ACHN (cell line): Measurements from ENCODE around the gene TNFAIP1.
A peak's percentile ranks its signal among the peaks of the same experiment; 100 is the strongest.

Experiments used
- DNase-seq: peaks from one replicate; pipeline ENCODE4 v3.0.0-alpha.2; 2015
- in situ Hi-C: cut with HindIII; loops from 2 replicates; pipeline ENCODE4 v1.10.0; 2017; ENCODE audit warnings: low sequenced_read_pairs, low pct_ligation_motif_present, low pct_unique_long_range_greater_than_20kb

Gene TNFAIP1

DNA sequence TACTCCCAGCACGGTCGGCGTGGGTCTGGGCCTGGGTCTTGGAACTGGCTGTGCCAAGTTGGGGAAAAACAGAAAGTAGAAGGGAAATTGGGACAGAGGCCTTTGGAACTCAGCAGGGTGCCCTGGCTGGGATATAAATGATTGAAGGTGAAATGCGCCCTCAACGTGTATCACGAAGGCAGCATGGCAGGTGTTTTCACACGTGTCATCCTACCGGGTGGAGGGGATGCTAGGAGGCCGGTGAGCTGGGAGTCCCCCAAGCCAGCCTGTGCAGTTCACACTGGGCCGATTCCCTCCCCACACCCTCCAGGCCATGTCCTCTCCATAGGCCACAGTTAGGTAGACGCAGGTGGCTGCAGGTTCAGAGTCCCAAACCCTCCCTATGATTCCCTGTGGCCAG is 6.0 kb downstream of the TNFAIP1 start:
- DNase-seq = no peak
- in situ Hi-C loops = no loop called here

DNA sequence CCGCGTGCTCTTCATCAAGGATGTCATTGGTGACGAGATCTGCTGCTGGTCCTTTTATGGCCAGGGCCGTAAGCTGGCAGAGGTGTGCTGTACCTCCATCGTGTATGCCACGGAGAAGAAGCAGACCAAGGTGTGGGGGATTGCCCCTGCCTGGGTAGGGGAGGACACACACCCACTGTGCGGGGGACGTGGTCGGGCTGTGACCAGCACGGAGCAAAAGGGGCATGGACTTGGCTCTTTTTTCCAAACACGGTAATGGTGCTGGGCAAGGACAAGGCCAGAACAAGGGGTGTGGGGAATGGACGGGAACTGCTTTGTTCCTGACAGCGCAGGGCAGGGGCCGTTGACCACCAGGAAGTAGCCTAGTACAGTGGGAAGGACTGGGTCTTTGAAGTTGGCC is 6.8 kb downstream of the TNFAIP1 start:
- DNase-seq = no peak
- in situ Hi-C loops = no loop called here

DNA sequence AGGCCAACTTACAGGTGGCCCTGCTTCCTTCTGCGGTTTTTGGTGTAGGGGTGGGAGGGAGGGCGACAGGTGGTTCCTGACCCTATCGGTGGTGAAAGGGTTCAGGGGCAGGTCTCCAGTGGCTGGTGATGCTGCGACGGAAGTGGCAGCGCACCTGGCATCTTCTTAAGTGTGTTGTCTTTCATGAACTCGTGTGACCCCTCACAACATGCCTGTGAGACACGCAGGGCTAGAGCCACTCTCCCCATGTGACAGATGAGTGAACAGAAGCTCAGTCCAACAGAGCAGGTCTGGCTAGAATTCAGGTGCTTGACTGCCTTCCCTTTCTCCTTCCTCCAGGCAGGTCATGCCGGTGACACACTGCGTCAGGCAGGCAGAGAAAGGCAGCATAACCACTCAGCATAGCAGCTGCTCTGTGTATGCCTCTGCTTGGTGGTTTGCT is 8.0 kb downstream of the TNFAIP1 start:
- in situ Hi-C loops = no loop called here
- no peak for DNase-seq

DNA sequence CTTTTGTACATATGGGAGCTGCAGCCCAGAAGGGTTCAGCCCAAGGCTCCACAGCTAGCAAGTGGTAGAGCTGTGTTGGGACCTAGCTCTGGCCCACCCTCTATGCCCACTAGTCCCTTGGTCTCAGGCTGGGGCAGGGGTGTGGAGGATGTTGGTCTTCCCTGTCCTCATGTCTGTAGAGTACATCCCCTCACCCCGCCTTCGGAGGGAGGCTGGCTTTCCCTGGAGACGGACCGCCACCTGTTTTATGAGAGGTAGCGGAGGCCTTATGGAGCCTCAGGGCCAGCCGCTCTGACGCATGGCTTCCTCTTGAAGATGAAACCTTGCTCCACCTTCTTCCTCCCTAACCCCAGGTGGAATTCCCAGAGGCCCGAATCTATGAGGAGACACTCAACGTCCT is 8.4 kb downstream of the TNFAIP1 start:
- in situ Hi-C loops = no loop called here
- DNase-seq = no peak

DNA sequence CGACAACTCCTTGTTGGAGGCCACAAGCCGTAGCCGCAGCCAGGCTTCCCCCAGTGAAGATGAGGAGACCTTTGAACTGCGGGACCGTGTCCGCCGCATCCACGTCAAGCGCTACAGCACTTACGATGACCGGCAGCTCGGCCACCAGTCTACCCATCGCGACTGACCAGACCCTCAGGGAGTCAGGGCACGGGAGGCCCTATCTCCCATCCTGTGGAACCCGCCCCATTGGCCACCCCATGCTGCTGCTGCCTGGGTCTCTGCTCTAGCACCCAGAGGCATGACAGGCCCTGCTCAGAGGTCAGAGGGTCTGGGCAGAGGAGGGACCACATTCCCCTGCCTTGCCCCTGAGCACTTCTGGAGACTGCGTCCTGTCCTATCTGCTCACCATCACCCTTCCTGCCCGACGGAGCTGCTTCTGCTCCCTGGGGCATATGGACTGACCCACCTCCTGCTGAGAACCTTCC is 8.9 kb downstream of the TNFAIP1 start:
- no peak for DNase-seq
- in situ Hi-C loops = no loop called here

DNA sequence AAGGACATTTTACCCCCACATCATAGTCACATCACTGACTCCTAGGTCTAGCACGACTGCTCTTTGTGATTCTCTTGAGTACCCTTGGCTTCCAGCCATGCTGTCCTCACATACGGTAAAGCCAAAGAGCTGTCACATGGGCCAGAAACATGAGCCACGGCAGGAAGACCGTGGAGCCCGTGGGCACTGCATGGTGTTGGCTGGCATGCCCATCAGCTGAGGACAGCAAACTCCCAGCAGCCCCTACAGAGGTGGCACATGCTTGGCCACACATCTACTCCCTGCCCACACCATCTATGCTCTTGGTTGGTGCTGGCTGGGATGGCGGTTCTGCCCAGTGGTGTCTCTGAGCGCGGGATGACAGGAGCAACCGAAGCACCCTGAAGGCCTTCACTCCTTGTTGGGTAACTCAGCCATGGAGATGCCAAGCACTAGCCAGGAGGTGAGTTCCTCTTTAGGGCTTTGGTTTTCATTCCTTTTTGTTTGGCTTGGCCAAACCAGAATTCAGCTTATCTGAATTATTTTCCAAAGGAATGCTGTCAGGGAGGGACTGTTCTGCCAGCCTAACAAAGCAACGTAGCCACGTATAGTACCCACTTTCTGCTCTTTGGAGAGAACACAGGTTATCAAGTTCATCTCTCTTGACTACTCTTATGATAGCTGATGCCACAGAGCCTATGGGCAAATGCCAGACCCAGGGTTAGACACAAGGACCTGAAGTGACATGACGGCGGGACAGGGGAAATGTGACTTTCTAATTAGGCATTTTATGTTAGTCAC is 10.0 kb downstream of the TNFAIP1 start:
- in situ Hi-C loops = no loop called here
- peak; percentile 13 for DNase-seq

DNA sequence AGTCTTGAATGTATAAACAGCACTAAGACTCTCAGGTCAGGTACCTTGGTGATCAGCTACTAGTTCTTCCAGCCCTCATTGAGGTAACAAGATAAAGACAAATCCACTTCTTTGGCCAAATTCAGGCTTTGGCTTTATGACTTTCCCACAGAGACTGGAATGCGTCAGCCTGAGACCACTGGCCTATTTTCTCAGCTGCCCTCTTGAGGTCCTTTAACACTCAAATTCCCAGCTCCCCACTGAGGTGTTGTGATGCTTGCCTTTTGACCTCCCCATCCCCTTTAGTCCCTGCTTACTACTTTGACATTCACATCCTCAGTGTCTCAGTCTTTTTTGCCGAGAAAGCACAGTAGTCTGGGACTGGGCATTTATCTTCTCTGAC is 10.6 kb downstream of the TNFAIP1 start:
- in situ Hi-C loops = no loop called here
- no peak for DNase-seq

DNA sequence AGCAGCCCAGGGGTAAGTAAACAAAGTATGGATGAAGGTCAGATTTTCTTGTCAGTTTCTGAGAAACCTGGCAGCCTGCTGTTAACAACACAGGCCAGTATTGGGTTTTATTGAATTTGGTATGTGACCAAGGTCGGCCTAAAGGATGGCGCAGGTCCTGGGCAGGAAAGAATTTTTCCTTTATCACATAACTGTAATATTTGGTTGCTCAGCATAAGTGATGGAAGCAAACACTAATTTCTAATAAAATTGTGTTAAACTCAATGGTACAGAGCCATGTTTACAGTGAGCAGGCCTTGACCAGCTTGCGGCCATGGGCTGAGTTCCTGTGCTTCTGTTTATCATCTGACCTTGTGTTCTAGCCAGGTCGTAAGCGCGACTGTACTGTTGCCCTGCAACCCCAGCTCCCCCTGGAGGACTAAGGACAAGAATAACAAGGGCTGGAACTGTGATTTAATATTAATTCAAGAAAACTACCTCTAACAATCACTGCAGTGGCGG is 11.2 kb downstream of the TNFAIP1 start:
- in situ Hi-C loops = no loop called here
- DNase-seq = no peak

DNA sequence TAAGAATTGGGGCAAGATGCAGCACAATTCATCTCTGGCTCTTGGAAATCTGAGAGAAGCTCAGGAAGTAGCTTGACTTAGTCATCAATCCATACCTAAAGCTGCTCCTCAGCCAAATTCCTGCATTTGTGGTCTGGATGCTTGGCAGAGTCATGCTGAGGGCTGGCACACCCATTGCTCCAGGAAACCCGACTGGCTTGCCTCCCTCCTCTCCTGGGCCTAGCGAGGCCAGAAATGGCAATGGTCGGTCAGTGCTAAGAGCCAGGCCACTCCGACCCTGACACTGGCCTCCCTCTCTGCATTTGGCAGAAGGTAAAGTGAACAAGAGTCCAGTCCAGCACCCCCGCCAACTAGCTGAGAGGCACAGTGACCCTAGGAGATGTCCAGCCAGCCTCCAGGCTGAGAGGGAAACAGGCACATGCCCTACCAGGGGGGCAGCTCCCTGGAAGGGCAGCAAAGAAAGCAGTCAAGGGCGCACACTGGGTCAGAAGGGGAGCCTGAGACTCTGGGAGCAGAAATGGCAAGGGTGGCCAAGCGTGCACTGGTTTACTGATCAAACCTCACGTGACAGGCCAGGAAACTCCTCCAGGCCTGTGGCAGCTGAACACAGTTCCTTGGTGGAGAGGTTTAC is 11.8 kb downstream of the TNFAIP1 start:
- in situ Hi-C loops = no loop called here
- DNase-seq = peak; percentile 98

DNA sequence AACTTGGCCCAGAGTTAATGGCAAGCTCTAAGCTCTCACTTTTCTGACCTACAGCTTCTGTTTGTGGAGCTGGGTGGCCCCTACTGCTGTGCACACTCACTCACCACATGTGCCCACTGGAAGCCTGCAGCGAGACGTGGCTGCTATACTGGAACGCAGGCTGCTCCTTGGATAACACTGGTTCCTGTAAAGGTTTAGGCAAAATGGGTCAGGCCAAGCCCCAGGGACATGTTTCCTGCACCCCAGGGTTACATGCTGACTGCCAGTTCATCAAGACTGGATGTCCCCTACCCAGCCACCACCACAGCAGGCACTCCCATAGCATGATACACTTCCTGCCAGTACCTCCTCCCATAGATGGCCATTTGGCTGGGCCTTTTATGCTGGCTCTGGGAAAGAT is 13.4 kb downstream of the TNFAIP1 start:
- DNase-seq = no peak
- in situ Hi-C loops = no loop called here

DNA sequence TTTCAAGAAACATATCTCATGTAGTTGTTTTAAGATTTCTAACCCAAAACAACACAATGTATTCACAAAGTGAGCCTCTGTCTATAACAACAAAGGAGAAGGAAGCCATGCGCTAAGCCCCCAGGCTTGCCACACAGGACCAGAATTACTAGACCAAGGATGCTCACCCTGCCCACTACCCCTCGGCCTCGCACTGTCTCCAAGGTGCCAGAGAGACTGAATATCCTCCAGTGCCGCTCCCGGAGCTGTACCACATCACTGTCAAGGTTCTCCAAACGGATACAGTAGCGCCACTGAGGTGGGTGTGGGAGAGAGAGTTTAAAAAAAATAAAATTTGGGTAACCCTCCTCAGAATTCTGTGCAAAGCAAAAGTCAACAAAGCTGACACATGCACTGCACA is 14.7 kb downstream of the TNFAIP1 start:
- in situ Hi-C loops = no loop called here
- no peak for DNase-seq

DNA sequence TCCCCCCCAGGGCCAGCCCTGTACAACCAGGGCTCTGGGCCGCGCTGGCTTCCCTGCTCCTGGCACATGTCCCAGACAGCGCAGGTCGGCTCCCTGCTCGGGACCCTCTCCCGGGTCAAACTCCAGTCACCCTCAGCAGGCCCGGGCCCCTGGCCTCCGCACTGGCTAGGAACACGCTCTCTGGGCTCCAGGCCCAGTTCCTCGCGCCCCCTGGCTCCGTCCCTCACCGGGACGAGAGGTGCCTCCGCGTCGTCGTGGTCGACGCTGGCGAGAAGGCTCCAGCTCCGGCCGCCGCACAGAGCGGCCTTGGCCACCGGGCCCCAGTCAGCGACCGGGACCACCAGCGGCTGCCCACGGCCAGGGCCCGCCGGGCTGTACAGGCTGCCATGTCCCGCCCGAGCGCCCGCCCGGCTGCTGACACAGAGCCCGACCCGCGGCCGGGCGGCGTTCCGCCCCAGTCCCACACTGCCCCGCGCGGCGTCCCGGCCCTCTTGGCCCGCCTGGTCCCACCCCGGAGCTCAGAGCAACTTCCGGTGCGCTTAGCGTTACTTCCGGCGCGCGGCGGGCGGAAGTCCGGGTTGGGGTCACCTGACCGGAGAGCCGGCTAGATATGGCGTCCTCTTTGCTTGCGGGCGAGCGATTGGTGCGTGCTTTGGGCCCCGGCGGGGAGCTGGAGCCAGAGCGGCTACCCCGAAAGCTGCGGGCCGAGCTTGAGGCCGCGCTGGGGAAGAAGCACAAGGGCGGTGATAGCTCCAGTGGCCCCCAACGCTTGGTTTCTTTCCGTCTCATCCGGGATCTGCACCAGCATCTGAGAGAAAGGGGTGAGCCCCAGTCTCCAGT is 21.7 kb downstream of the TNFAIP1 start, which contains the start of gene POLDIP2:
POLDIP2 (minus strand) TSS at position 467 of the 840 bp plus-strand sequence; CDS start at position 388, 79 bp downstream.
- in situ Hi-C loops = no loop called here
- DNase-seq = peak; percentile 96

DNA sequence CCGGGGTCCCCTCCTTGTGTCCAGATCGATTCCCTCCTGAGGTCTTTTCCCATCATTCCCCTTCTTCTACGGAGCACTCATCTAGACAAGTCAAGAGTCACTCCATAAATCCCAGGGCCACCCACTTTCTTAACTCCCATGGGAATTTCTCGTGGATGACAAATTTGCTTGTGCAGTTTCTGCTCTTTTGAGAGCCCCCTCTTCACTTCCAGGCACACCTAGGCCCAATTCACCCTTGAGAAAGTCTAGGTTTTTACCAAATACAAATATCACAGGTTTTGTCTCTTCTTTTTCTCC is 22.3 kb downstream of the TNFAIP1 start:
- peak; percentile 18 for DNase-seq
- in situ Hi-C loops = no loop called here

DNA sequence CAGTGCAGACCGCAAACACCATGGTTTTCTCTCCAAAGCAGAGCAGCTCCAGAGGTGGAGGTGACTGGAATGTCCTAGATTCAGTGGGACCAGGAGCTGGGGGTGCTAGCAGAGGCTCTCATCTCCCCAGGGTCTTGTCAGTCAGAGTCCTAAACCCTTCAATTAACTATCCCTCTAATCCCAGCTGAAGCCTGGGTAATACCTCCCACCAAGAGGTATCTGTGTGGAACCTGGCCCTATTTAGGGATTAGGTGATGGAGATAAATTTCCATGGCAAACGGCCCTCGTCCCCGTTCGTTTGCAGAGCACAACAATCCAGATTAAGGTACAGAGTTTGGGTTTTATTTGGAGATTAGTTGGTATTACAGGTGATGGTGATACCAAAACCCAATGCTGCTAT is 27.6 kb downstream of the TNFAIP1 start:
- in situ Hi-C loops = no loop called here
- DNase-seq = no peak

DNA sequence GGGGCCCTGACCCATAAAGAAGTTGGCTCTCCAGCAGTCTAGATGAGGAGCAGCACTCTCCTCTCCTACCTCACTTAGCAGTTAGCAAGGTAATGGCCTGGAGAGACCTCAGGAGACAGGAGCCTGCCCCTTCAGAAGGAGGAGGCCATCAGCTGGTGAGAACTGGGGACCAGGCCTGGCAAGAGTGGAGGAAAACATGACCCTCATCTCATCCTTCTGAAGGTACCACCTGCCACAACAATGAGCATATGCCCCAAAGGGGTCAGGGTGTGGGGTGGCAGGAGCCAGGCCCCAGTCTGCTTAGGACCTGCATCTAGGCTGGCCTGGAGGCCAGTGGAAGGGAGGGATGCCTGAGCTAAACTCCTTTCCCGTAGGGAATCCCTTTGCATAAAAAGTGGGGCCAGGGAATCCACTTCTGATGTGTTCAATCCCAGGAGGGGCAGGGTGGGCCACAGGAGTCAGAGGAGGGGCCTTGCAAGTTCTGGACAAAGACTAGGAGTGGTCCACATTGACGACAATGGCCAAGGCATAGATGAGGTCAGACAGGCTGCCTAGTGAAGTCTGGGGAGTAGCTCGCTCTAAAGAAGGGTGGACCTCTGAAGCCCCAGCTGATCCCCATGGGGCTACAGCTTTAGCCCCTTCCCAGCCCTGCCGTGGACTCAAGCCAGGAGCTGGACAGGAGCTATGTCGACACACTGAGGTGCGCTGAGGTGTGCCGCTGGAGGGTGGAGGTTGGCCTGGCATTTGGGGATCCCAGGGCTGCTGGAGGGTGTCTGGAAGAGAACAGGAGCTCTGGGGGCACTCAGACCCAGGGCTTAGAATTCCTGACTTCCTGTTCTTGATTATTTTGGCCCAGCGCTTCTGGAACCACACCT is 28.5 kb downstream of the TNFAIP1 start:
- in situ Hi-C loops = no loop called here

DNA sequence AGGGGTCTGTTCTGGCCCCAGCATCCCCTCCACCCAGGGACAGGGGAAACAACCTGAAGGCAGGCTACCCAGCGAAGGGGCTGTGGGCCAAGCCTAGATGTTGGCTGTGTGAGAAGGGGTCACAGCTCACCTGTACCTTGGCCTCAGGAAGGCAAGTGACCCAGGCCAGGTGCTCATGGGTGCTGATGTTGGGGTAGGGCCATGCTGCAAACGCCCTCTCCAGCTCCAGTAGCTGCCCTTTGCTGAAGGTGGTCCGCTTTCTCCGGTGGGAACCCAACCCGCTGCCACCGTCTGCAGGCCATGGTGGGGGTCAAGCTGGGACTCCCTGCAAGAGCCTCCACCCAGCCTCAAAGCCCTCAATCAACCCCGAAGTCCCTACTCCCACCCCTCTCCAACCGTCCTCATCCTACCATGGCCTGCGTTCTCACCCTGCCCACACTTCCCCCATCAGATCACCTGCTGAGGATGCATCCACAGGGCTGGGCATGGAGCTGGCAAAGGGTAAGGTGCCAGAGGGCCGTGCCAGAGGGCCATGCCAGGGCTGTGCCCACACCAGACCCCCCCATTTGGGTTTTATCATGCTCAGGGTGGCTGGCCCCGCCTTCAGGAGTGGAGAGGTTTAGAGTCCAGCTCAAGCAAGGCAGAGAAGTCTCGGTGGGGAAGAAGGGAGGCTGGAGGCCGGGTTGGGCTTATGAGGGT is 29.3 kb downstream of the TNFAIP1 start, which contains the start of gene SEBOX:
SEBOX (minus strand) TSS at position 535 of the 699 bp plus-strand sequence; CDS start at position 487, 48 bp downstream.
- in situ Hi-C loops = no loop called here

More for the DNA sequence above, 28.5 kb downstream of the TNFAIP1 start:
- no peak for DNase-seq

DNA sequence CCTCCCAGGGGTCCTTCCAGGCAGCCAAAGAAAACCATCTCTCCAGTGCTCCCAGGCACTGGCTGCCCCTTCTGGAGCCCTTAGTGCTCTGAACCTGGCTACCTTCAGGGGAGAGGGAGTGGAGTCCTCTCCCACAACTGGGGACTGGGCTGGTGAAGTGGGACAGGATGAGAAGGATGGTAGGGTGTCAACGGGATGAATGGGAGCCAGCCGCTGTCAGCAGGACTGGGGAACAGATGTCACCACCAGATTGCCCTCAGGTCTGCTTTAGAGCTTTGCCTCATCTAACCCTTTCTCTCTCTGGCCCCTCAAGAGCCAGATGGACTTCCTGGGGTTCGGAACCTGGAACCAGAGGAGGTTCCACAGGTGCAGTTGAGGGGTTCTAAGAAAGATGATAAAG is 29.9 kb downstream of the TNFAIP1 start:
- in situ Hi-C loops = no loop called here
- DNase-seq = no peak

More for the DNA sequence above, 29.3 kb downstream of the TNFAIP1 start, which contains the start of gene SEBOX:
- no peak for DNase-seq

DNA sequence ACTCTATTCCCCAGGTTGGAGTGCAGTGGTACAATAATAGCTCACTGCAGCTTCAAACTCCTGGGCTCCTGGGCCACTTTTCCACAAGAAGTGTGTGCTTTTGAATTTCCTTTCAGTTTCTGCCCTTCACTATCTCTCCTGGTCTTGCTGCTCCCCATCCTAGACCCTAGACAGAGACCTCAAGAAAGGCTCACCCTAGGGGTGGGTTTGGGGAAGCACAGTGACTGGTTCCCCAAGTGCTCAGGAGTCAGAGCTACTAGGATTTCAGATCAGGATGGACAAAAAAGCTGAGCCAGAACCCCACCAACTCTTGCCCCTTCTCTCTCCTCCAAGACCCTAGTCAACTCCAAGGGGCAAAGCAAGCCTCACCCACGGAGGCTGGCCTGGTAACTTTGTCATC is 31.0 kb downstream of the TNFAIP1 start:
- in situ Hi-C loops = no loop called here
- DNase-seq = no peak
